ENCODE measurements around the gene SMIM3. TPM values are rescaled to one million over a fixed set of nuclear protein-coding genes. Genes with fewer than 3 reads are reported as not detected.
A peak's percentile ranks its signal among the peaks of the same experiment; 100 is the strongest.

Gene SMIM3
- total RNA-seq, 1 donor from 2014 or later, result 13.0 TPM

DNA sequence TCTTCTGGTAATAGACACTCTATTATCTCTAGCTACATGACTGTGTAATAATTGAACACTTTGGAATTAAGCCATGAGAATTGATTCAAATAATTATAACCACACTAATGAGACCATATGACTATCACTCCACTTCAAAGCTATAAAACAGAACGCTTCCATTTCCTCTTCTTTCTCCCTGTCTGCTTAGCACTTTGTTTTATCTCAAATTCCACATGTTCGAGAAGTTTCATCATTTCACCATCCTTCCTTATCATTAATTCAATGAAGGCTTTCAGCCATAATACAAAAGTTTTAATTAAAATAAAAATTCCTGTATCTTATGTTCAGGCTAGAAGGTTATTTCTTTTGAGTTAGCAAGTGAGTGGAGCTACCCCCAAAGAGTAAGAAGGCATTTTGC, 12.3 kb upstream of the SMIM3 start:
- Mint-ChIP-seq H3K27me3 (ENCODE audit: low read depth) (no peaks in the 10 kb centered on the region), H3K4me3 (ENCODE audit: unreplicated experiment) (no peak overlapping the region), H3K4me1 (ENCODE audit: low read depth) (no peaks in the 10 kb centered on the region), H3K27ac (ENCODE audit: unreplicated experiment) (no peak overlapping the region), H3K9me3 (ENCODE audit: low read depth) (peaks cover 3% of the 10 kb centered on the region), H3K36me3 (ENCODE audit: low read depth) (no peaks in the 10 kb centered on the region)
- TF ChIP-seq, protein P1, sequence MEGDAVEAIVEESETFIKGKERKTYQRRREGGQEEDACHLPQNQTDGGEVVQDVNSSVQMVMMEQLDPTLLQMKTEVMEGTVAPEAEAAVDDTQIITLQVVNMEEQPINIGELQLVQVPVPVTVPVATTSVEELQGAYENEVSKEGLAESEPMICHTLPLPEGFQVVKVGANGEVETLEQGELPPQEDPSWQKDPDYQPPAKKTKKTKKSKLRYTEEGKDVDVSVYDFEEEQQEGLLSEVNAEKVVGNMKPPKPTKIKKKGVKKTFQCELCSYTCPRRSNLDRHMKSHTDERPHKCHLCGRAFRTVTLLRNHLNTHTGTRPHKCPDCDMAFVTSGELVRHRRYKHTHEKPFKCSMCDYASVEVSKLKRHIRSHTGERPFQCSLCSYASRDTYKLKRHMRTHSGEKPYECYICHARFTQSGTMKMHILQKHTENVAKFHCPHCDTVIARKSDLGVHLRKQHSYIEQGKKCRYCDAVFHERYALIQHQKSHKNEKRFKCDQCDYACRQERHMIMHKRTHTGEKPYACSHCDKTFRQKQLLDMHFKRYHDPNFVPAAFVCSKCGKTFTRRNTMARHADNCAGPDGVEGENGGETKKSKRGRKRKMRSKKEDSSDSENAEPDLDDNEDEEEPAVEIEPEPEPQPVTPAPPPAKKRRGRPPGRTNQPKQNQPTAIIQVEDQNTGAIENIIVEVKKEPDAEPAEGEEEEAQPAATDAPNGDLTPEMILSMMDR (IDR thresholded peaks at IDR 0.05), result no peak
- no peak for DNase-seq (ENCODE audit: low spot score)

DNA sequence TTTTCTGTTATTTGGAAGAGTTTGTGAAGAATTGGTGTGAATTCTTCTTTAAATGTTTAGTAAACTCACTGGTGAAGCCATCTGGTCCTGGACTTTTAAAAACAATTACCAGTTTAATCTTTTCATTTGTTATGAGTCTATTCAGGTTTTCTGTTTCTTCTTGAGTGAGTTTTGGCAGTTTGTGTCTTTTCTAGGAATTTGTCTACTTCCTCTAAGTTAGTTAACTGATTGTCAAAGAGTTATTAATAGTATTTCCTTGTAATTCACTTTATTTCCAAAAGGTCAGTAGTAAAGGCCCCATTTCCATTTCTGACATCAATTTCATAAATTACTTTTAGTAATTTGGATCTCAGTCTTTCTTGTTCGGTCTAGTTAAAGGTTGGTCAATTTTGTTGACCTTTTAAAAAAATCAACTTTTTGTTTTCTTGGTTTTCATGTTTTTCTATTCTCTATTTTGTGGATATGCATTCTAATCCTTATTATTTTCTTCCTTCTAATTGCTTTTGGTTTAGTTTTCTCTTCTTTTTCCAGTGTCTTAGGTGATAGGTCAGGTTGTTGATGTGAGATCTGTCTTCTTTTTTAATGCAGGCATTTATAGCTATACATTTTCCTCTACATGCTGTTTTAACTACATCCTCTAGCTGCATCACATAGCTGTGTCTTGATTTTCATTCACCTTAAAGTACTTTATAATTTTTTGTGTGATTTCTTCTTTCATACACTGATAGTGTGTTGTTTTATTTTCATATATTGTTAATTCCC, 7.3 kb upstream of the SMIM3 start:
- DNase-seq (ENCODE audit: low spot score), result no peak
- H3K9me3 Mint-ChIP-seq (ENCODE audit: low read depth), result peaks cover 6% of the 10 kb centered on the region
- H3K27ac Mint-ChIP-seq (ENCODE audit: unreplicated experiment), result no peak overlapping the region
- H3K4me1 Mint-ChIP-seq (ENCODE audit: low read depth), result no peaks in the 10 kb centered on the region
- no peak overlapping the region for H3K4me3 Mint-ChIP-seq (ENCODE audit: unreplicated experiment)
- H3K27me3 Mint-ChIP-seq (ENCODE audit: low read depth), result no peaks in the 10 kb centered on the region
- TF ChIP-seq, protein P1 (IDR thresholded peaks at IDR 0.05), result no peak
- H3K36me3 Mint-ChIP-seq (ENCODE audit: low read depth), result no peaks in the 10 kb centered on the region

DNA sequence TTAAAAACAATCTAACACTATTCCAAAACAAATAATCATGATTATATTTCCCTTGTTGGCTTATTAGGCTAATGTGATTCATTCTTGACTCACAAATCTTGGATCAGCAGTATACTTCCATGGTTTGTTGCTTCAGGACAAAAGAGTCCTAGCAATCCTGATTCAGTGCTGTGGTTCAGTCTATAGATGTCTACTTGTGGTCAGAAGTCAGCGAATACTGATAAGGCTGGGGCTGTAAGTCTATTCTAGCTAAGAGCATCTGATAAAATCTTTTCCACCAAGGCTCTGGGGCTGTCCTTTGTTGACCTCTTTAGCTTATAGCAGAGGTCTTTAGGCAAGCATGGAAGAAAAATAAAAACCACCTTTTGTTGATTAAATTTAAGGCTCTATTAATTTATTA, 4.4 kb upstream of the SMIM3 start:
- Mint-ChIP-seq H3K4me1 (ENCODE audit: low read depth) (peaks cover 12% of the 10 kb centered on the region), H3K27me3 (ENCODE audit: low read depth) (no peaks in the 10 kb centered on the region), H3K4me3 (ENCODE audit: unreplicated experiment) (no peak overlapping the region), H3K9me3 (ENCODE audit: low read depth) (peaks cover 6% of the 10 kb centered on the region), H3K36me3 (ENCODE audit: low read depth) (no peaks in the 10 kb centered on the region), H3K27ac (ENCODE audit: unreplicated experiment) (no peak overlapping the region)
- no peak for DNase-seq (ENCODE audit: low spot score)
- TF ChIP-seq, protein P1 (IDR thresholded peaks at IDR 0.05), result no peak

DNA sequence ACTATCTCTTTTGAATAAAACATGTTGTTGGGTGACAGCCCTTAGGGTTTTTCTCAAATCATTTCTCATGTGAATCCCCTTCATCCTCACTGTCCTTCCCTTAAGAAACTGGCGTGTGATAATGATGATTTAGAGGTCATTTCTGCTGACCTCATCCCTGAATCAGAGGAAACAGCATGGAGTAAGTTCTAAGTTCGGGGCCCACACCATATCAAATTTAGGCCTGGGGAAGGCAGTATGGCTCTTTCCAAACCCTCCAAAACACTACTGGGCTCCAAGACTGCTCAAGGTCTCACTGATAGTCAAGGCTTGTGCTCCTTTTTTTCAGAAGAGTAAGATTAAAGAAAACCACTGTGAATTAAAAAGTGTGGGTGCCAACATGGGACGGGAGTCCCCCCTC, 872 bp upstream of the SMIM3 start:
- H3K4me3 Mint-ChIP-seq (ENCODE audit: unreplicated experiment), result peak overlapping the region; percentile 91
- H3K9me3 Mint-ChIP-seq (ENCODE audit: low read depth), result no peaks in the 10 kb centered on the region
- no peaks in the 10 kb centered on the region for H3K36me3 Mint-ChIP-seq (ENCODE audit: low read depth)
- TF ChIP-seq, protein P1 (IDR thresholded peaks at IDR 0.05), result no peak
- no peak for DNase-seq (ENCODE audit: low spot score)
- H3K27me3 Mint-ChIP-seq (ENCODE audit: low read depth), result no peaks in the 10 kb centered on the region
- peak overlapping the region; percentile 8 for H3K27ac Mint-ChIP-seq (ENCODE audit: unreplicated experiment)
- H3K4me1 Mint-ChIP-seq (ENCODE audit: low read depth), result peaks cover 46% of the 10 kb centered on the region

DNA sequence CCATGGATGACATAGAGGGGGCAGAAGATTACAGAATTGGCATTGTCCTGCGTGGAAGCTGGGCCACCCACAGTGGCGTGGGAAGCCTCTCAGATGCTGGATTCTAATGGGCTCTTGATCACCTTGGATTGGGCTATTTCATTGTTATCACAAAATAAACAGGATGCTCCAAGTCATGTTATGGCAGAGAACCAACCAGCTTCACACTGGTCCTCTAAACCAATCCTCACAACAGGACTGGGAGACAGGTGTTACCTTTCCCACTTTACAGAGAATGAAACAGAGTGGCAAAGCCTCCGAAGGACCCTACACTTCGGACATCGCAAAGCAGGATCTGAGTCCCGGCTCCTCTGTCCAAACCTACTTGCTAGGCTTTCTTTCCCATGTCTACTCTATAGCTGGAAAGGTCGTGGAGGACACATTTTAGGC, 455 bp upstream of the SMIM3 start:
- TF ChIP-seq, protein P1 (IDR thresholded peaks at IDR 0.05), result no peak
- no peaks in the 10 kb centered on the region for H3K36me3 Mint-ChIP-seq (ENCODE audit: low read depth)
- no peak for DNase-seq (ENCODE audit: low spot score)
- peak overlapping the region; percentile 8 for H3K27ac Mint-ChIP-seq (ENCODE audit: unreplicated experiment)
- no peaks in the 10 kb centered on the region for H3K9me3 Mint-ChIP-seq (ENCODE audit: low read depth)
- peaks cover 50% of the 10 kb centered on the region for H3K4me1 Mint-ChIP-seq (ENCODE audit: low read depth)
- peak overlapping the region; percentile 91 for H3K4me3 Mint-ChIP-seq (ENCODE audit: unreplicated experiment)
- H3K27me3 Mint-ChIP-seq (ENCODE audit: low read depth), result no peaks in the 10 kb centered on the region

All from chondrocyte (in vitro differentiated cells).